Prostate gland (tissue), 2 donors: ENCODE results near the gene SOBP. TPM values are rescaled to one million over a fixed set of nuclear protein-coding genes. Genes with fewer than 3 reads are reported as not detected.

Source experiments
- DNase-seq: peaks from one replicate; pipeline ENCODE4 v3.0.0-alpha.2; 2019; ENCODE audit warnings: low spot score
- H3K27ac ChIP-seq, 2 donors: fragments of 200-600 bp; sonication (generic); 2 replicates each; pipeline ENCODE4 v1.5.1; 2017 to 2019
- H3K27me3 ChIP-seq: fragments of 200-600 bp; sonication (generic); replicated peaks from 2 replicates; pipeline ENCODE4 v1.5.1; 2019; ENCODE audit not compliant: insufficient read depth
- H3K36me3 ChIP-seq, 2 donors: fragments of 200-600 bp; sonication (generic); 1 replicate in 1 of 2; 2 replicates in 1 of 2; pipeline versions ENCODE4 v1.5.1 to v1.8.1; 2017 to 2019
- H3K4me1 ChIP-seq: fragments of 200-600 bp; sonication (generic); replicated peaks from 2 replicates; pipeline ENCODE4 v1.5.1; 2019
- H3K4me3 ChIP-seq, 2 donors: fragments of 200-600 bp; sonication (generic); 2 replicates each; pipeline ENCODE4 v1.5.1; 2017 to 2019
- H3K9me3 ChIP-seq: fragments of 200-600 bp; sonication (generic); 2 replicates; pipeline ENCODE4 v1.5.1; 2017
- CTCF ChIP-seq, 4 experiments: fragments of 200-600 bp in 2 of 4; fragments of 450-650 bp in 2 of 4; sonication (generic) in 2 of 4; IDR thresholded peaks; 1 replicate in 3 of 4; 2 replicates in 1 of 4; pipeline ENCODE4 v1.5.1; 2016 to 2019; ENCODE audit warnings: antibody characterized with exemption in 4 of 4, mild to moderate bottlenecking in 2 of 4, moderate library complexity in 2 of 4
- POLR2A ChIP-seq: fragments of 450-650 bp; IDR thresholded peaks from one replicate; pipeline ENCODE4 v1.6.1; 2016; ENCODE audit warnings: antibody characterized with exemption, mild to moderate bottlenecking
- POLR2AphosphoS5 ChIP-seq: sonication (generic); formaldehyde crosslinking; IDR thresholded peaks from one replicate; pipeline ENCODE4 v1.6.1; 2017; ENCODE audit warnings: antibody characterized with exemption
- WGBS: methylation state at CpG from one replicate; pipeline ENCODE4 v1.1.5; 2018; 5-methylcytosine and 5-hydroxymethylcytosine counted together
- intact Hi-C: fragments of 100-400 bp; cut with DNase I; formaldehyde crosslinking; loops from one replicate; pipeline ENCODE4 v1.14.2; 2022
- total RNA-seq, 2 donors: library from RNA; depleted of rRNA; stranded (reverse); fragments of >200 nt; gene quantifications; one replicate each; pipeline ENCODE4 v1.1.0, GENCODE V29; 2016

The SOBP gene
- total RNA-seq, 2 donors from 2014 or later, result 15.8 to 23.3 TPM

DNA sequence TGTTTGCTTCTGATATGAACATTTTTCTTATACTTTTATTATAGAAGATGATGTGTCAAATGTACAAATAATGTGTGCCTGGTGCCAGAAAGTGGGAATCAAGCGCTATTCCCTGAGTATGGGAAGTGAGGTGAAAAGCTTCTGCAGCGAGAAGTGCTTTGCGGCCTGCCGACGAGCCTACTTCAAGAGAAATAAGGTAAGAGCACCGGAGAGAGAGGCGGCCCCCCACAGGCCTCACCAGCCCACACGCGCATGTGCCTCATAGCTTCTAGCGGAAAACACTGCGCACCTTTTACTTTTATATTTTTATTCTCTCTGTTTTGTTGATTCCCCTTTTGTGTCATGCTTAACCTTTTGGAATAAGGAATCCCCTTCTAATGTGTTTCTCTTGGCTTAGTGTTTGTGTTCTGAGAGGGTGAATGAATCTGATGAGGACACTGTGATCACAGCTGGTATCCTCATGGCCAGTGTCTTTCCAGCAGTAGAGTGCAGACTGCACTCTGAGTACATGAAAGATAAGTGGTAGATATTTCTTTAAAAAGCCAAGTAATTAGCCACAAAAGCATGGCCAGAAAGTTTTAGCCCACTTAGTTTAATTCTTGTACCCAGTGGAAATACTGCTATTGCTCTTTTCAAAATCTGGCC is 43.6 kb downstream of the SOBP start:
- Histone ChIP-seq H3K27ac (peak overlapping the region in 1 of 2 donors; percentile 25), H3K4me1 (no peaks in the 10 kb centered on the region), H3K4me3 (no peak overlapping the region), H3K27me3 (no peaks in the 10 kb centered on the region), H3K36me3 (no peaks in the 10 kb centered on the region), H3K9me3 (no peaks in the 10 kb centered on the region)
- intact Hi-C loops, result loop anchor here (5.0 kb wide), 1 partner anchor 41 kb away; the partner anchor contains the start of gene SOBP
- DNase-seq, result no peak
- no peak for TF ChIP-seq POLR2AphosphoS5
- no peak for TF ChIP-seq CTCF (IDR thresholded peaks at IDR 0.05)
- TF ChIP-seq POLR2A, result no peak
- 82% methylated on average over 11 of the region's 11 CpGs for WGBS

DNA sequence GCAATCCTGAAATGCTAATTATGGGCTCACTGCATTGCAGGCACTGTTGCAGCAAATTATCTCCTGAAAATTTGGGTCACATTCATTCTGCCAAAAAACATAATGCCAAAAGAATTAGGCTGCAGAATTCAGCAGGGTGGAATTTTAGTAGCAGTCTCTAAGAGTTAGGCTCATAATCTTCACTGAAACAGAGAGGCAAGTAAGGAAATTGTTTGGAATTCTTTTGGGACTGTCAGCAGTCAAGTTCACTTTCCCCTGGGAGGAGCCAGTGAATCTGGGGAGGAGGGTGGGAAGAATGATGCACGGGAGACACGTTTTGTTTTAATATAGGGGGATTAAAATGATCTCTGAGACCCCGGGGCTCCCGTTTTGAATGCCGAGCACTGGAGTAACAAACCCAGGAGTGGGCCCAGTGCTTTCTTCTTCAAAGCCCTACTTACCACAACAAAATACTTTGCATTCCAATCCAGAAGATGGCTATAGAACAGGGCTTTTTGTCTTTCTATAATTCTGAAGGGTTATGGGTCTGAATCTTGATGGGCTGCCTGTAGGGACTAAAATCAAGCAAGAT is 44.7 kb downstream of the SOBP start:
- Histone ChIP-seq H3K36me3 (no peaks in the 10 kb centered on the region), H3K27ac (no peak overlapping the region), H3K9me3 (no peaks in the 10 kb centered on the region), H3K4me3 (no peak overlapping the region), H3K27me3 (no peaks in the 10 kb centered on the region), H3K4me1 (no peaks in the 10 kb centered on the region)
- 45% methylated on average over 5 of the region's 5 CpGs for WGBS
- intact Hi-C loops, result loop anchor here (5.0 kb wide), 1 partner anchor 42 kb away; the partner anchor contains the start of gene SOBP
- DNase-seq, result no peak
- no peak for TF ChIP-seq POLR2A
- no peak for TF ChIP-seq POLR2AphosphoS5
- no peak for TF ChIP-seq CTCF (IDR thresholded peaks at IDR 0.05)

DNA sequence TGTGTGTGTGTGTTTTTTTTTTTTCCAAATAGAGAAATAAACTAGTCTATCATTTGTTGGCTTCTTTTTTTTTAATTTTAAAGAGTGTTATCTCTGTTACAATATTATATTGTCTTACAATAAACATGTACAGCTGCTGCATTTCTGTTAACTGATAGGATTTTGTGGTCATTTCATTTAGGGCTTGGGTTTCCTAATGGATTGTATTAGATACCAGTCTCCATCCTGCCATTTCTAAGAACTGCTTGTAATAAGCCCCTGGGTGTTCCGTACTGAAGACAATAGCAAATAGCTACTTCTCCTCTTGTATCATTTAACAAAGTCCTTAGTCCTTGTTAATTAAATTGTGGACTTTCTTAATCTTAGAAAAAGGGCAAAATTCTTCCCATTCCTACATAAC is 45.7 kb downstream of the SOBP start:
- TF ChIP-seq CTCF (IDR thresholded peaks at IDR 0.05) (no peak), POLR2A (no peak), POLR2AphosphoS5 (no peak)
- no peak for DNase-seq
- Histone ChIP-seq H3K4me3 (no peak overlapping the region), H3K27ac (no peak overlapping the region), H3K36me3 (no peaks in the 10 kb centered on the region), H3K27me3 (no peaks in the 10 kb centered on the region), H3K9me3 (no peaks in the 10 kb centered on the region), H3K4me1 (no peaks in the 10 kb centered on the region)
- WGBS, result 94% methylated on average over 1 of the region's 1 CpG
- intact Hi-C loops, result no loop called here

- intact Hi-C loops, result no loop called here
- H3K4me3 ChIP-seq, result no peak overlapping the region
- H3K27ac ChIP-seq, result no peak overlapping the region
- no peaks in the 10 kb centered on the region for H3K9me3 ChIP-seq
- H3K36me3 ChIP-seq, result no peaks in the 10 kb centered on the region
- H3K27me3 ChIP-seq, result no peaks in the 10 kb centered on the region
- H3K4me1 ChIP-seq, result no peaks in the 10 kb centered on the region
- no peak for DNase-seq
- no peak for TF ChIP-seq CTCF (IDR thresholded peaks at IDR 0.05)
- no peak for TF ChIP-seq POLR2AphosphoS5
- TF ChIP-seq POLR2A, result no peak
- WGBS, result 86% methylated on average over 6 of the region's 6 CpGs
These were observed 46.5 kb downstream of the SOBP start for GRCh38 chr6:107536180-107536961.
